Spleen (tissue), 11 donors: ENCODE measurements around the gene LRRC10B. TPM values are rescaled to one million over a fixed set of nuclear protein-coding genes. Genes with fewer than 3 reads are reported as not detected.

Experiments
- DNase-seq: peaks from one replicate; pipeline ENCODE4 v3.0.0-alpha.2; 2020
- H3K27ac ChIP-seq, 8 donors: fragments of 200-600 bp; sonication (generic) in 7 of 8; 1 replicate in 4 of 8; 2 replicates in 4 of 8; pipeline versions ENCODE4 v1.5.0 to v1.8.0; 2016 to 2021; ENCODE audit warnings: inconsistent platforms in 4 of 8, mild to moderate bottlenecking in 4 of 8, moderate library complexity in 1 of 8
- H3K27me3 ChIP-seq, 7 donors: fragments of 200-600 bp; sonication (generic) in 6 of 7; replicated peaks in 1 of 7; 1 replicate in 4 of 7; 2 replicates in 3 of 7; pipeline versions ENCODE4 v1.5.0 to v1.8.0; 2016 to 2021; ENCODE audit warnings: inconsistent platforms in 3 of 7, mild to moderate bottlenecking in 1 of 7
- H3K36me3 ChIP-seq, 6 donors: fragments of 200-600 bp; sonication (generic) in 5 of 6; 1 replicate in 4 of 6; 2 replicates in 2 of 6; pipeline versions ENCODE4 v1.5.0 to v1.8.0; 2016 to 2021; ENCODE audit warnings: inconsistent platforms in 2 of 6
- H3K4me1 ChIP-seq, 6 donors: fragments of 200-600 bp; sonication (generic) in 5 of 6; 1 replicate in 3 of 6; 2 replicates in 3 of 6; pipeline versions ENCODE4 v1.5.0 to v1.8.0; 2016 to 2021; ENCODE audit warnings: inconsistent platforms in 3 of 6
- H3K4me3 ChIP-seq, 8 donors: fragments of 200-600 bp; sonication (generic) in 7 of 8; 1 replicate in 4 of 8; 2 replicates in 4 of 8; pipeline versions ENCODE4 v1.5.0 to v1.8.0; 2016 to 2021; ENCODE audit warnings: inconsistent platforms in 4 of 8, mild to moderate bottlenecking in 4 of 8, moderate library complexity in 2 of 8
- H3K9me3 ChIP-seq, 8 donors: fragments of 200-600 bp; sonication (generic) in 7 of 8; 1 replicate in 4 of 8; 2 replicates in 4 of 8; pipeline versions ENCODE4 v1.5.0 to v1.8.0; 2016 to 2021; ENCODE audit warnings: inconsistent platforms in 4 of 8
- CTCF ChIP-seq, 11 experiments: fragments of 200-600 bp in 7 of 11; fragments of 450-650 bp in 4 of 11; sonication (generic) in 4 of 11; IDR thresholded peaks in 8 of 11; conservative IDR thresholded peaks in 3 of 11; 1 replicate in 7 of 11; 2 replicates in 4 of 11; pipeline versions ENCODE4 v1.4.0 to v1.8.0; 2016 to 2021; ENCODE audit warnings: antibody characterized with exemption in 11 of 11, inconsistent platforms in 4 of 11, mild to moderate bottlenecking in 1 of 11
- POLR2A ChIP-seq, 3 donors: fragments of 450-650 bp; IDR thresholded peaks; one replicate each; pipeline ENCODE4 v1.5.1; 2017; ENCODE audit warnings: antibody characterized with exemption in 3 of 3, mild to moderate bottlenecking in 1 of 3
- POLR2AphosphoS5 ChIP-seq, 3 donors: sonication (generic); formaldehyde crosslinking; IDR thresholded peaks; one replicate each; pipeline ENCODE4 v1.5.1; 2017; ENCODE audit warnings: antibody characterized with exemption in 3 of 3
- WGBS, 5 donors: extraction: QIAGEN DNeasy Blood & Tissue Kit in 3 of 5; methylation state at CpG; one replicate each; pipeline versions ENCODE4 v1.1.5 to v1.1.7; 2013 to 2018; 5-methylcytosine and 5-hydroxymethylcytosine counted together
- intact Hi-C: fragments of 100-400 bp; cut with DNase I; formaldehyde crosslinking; loops from one replicate; pipeline ENCODE4 v1.15.0; 2023; ENCODE audit warnings: low total_unique reads
- polyA plus RNA-seq, 3 donors: library from polyadenylated mRNA; stranded (reverse); fragments of 200-250 nt; gene quantifications; one replicate each; pipeline ENCODE4 v1.2.1, GENCODE V29; 2013
- total RNA-seq, 7 donors: library from RNA; depleted of rRNA in 3 of 7; stranded (reverse); fragments of >200 nt in 3 of 7; fragmentation: NEBNext Ultra II Directional in 4 of 7; extraction: Animal tissue kit (Norgen Biotek cat#: 25700) in 4 of 7; gene quantifications; one replicate each; pipeline versions ENCODE4 v1.1.0 to v1.2.1, GENCODE V29; 2016 to 2021
- donor health status: healthy with polysubstance abuse.
- donor health status: DM: no; HTN: no; CAD: no; lungs with moderate emphysema.
- donor health status: DM: no; HTN: no; CAD: no.
- donor health status: Bipolar disorder and iron deficiency.
- donor health status: healthy.
- donor health status: DM: no; HTN: no; CAD: no.
- donor health status: DM: yes; HTN: yes; CAD: no.

Gene LRRC10B
- total and polyA plus RNA-seq, 10 donors, result 0.27 to 0.82 (median 0.33) TPM; not detected in 4

- WGBS, 5 donors, result 85 to 92% (median 89%) methylated on average over 16 to 18 of the region's 18 CpGs
- H3K4me3 ChIP-seq, result no peak overlapping the region
- TF ChIP-seq POLR2A (IDR thresholded peaks at IDR 0.05) (no peak), POLR2AphosphoS5 (IDR thresholded peaks at IDR 0.05) (no peak), CTCF (IDR thresholded peaks at IDR 0.05 in 8 of 11, conservative IDR thresholded peaks at IDR 0.05 in 3 of 11) (no peak)
- H3K27me3 ChIP-seq, result peaks cover 0 to 85% (median 18%) of the 10 kb centered on the region in 7 donors
- peaks cover 0 to 9% (median 3%) of the 10 kb centered on the region in 6 donors for H3K4me1 ChIP-seq
- intact Hi-C loops, result no loop called here
- no peak for DNase-seq
- H3K9me3 ChIP-seq, result no peaks in the 10 kb centered on the region
- no peaks in the 10 kb centered on the region for H3K36me3 ChIP-seq
- H3K27ac ChIP-seq, result no peak overlapping the region
Measured at GRCh38 chr11:61550665-61551227, 42.2 kb downstream of the LRRC10B start.

- H3K36me3 ChIP-seq, result no peaks in the 10 kb centered on the region
- H3K4me3 ChIP-seq, result no peak overlapping the region
- intact Hi-C loops, result no loop called here
- H3K4me1 ChIP-seq, result peaks cover 0 to 9% (median 3%) of the 10 kb centered on the region in 6 donors
- DNase-seq, result no peak
- H3K27ac ChIP-seq, result no peak overlapping the region
- no peak for TF ChIP-seq POLR2A (IDR thresholded peaks at IDR 0.05)
- TF ChIP-seq CTCF (IDR thresholded peaks at IDR 0.05 in 8 of 11, conservative IDR thresholded peaks at IDR 0.05 in 3 of 11), result no peak
- no peak for TF ChIP-seq POLR2AphosphoS5 (IDR thresholded peaks at IDR 0.05)
- H3K27me3 ChIP-seq, result peaks cover 0 to 85% (median 26%) of the 10 kb centered on the region in 7 donors
- 50 to 77% (median 71%) methylated on average over 10 to 12 of the region's 12 CpGs for WGBS, 5 donors
- H3K9me3 ChIP-seq, result no peaks in the 10 kb centered on the region
Measured at GRCh38 chr11:61551634-61552033, 43.1 kb downstream of the LRRC10B start.

GRCh38 chr11:61552108-61552635 lies 43.6 kb downstream of the LRRC10B start:
- TF ChIP-seq POLR2AphosphoS5 (IDR thresholded peaks at IDR 0.05) (no peak), CTCF (IDR thresholded peaks at IDR 0.05 in 8 of 11, conservative IDR thresholded peaks at IDR 0.05 in 3 of 11) (no peak), POLR2A (IDR thresholded peaks at IDR 0.05) (no peak)
- 75 to 83% (median 80%) methylated on average over 7 to 13 of the region's 13 CpGs for WGBS, 5 donors
- peaks cover 0 to 9% (median 3%) of the 10 kb centered on the region in 6 donors for H3K4me1 ChIP-seq
- H3K36me3 ChIP-seq, result no peaks in the 10 kb centered on the region
- H3K9me3 ChIP-seq, result no peaks in the 10 kb centered on the region
- intact Hi-C loops, result no loop called here
- H3K27ac ChIP-seq, result no peak overlapping the region
- H3K27me3 ChIP-seq, result peaks cover 0 to 85% (median 26%) of the 10 kb centered on the region in 7 donors
- H3K4me3 ChIP-seq, result no peak overlapping the region
- no peak for DNase-seq

DNA sequence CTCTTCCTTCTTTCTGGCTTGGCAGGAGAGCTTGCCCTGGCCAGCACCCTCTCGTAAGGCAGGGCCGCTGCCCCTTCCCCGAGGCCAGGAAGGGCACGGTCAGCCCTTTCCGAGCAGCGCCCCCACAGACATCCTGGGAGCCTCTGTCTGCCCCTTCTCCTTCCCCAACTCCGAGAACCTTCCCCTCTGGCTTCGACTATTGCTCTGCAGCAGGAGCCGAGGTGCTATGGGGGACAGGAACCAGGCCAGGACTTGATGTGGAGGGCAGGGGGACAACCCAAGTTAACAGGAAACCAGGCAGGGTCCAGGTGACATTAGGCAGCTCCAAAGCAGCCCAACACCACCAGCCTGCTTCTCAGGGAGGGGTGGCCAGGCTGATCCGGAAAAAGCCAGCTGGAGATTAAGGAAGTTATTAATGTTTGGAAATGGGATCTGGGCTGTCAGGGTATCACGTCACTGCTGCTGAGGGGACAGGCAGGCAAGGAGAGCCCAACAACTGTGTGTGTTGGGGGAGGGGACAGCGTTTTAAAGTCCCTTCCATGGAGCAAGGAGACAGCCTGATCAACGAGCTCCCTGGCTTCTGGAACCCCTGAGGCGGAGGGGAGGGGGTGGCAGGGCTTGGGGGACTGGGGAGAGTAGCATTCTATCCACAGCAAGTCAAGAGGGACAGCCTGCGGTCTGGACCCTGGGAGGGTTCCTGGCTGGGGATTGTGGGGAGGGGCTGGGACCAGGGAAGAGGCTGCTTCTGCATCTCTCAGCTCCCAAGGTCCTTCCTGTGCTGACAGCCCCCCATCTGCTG lies 45.0 kb downstream of the LRRC10B start:
- Histone ChIP-seq H3K27me3 (peaks cover 0 to 85% (median 26%) of the 10 kb centered on the region in 7 donors), H3K27ac (no peak overlapping the region), H3K9me3 (no peaks in the 10 kb centered on the region), H3K4me3 (no peak overlapping the region), H3K4me1 (peaks cover 0 to 9% (median 3%) of the 10 kb centered on the region in 6 donors), H3K36me3 (no peaks in the 10 kb centered on the region)
- DNase-seq, result no peak
- WGBS, 5 donors, result 36 to 46% (median 38%) methylated on average over 14 to 15 of the region's 15 CpGs
- intact Hi-C loops, result no loop called here
- TF ChIP-seq POLR2A (IDR thresholded peaks at IDR 0.05) (no peak), POLR2AphosphoS5 (IDR thresholded peaks at IDR 0.05) (no peak), CTCF (IDR thresholded peaks at IDR 0.05 in 8 of 11, conservative IDR thresholded peaks at IDR 0.05 in 3 of 11) (no peak)
